Lung (tissue), 12 donors: ENCODE data around the gene RPL11. TPM values are rescaled to one million over a fixed set of nuclear protein-coding genes. Genes with fewer than 3 reads are reported as not detected.
"Not testable (repeated sequence)": the region's sequence is repeated elsewhere in the genome, so short reads cannot be mapped to it uniquely, and the experiment has no call there.

ENCODE experiments used
- ATAC-seq: fragments of 200-7000 bp; cut with Tn5 transposase; one replicate; pipeline ENCODE4 v1.9.1; 2020; ENCODE audit warnings: moderate number of reproducible peaks; ENCODE audit not compliant: insufficient read depth, low FRiP score
- DNase-seq, 3 donors: peaks; one replicate each; pipeline ENCODE4 v3.0.0-alpha.2; 2013 to 2017
- H3K27ac ChIP-seq, 2 donors: one replicate each; pipeline ENCODE4 v1.5.1; 2013; ENCODE audit warnings: mild to moderate bottlenecking in 2 of 2, moderate library complexity in 2 of 2, control low read depth in 1 of 2, inconsistent platforms in 1 of 2, low read depth in 1 of 2, low read length in 1 of 2
- H3K27me3 ChIP-seq, 3 donors: one replicate each; pipeline ENCODE4 v1.5.1; 2013; ENCODE audit warnings: low read length in 2 of 3; ENCODE audit not compliant: control insufficient read depth in 3 of 3, insufficient read depth in 3 of 3
- H3K36me3 ChIP-seq, 4 donors: one replicate each; pipeline ENCODE4 v1.5.1; 2013; ENCODE audit warnings: low read length in 4 of 4, mild to moderate bottlenecking in 1 of 4, moderate library complexity in 1 of 4; ENCODE audit not compliant: control insufficient read depth in 4 of 4, insufficient read depth in 4 of 4
- H3K4me1 ChIP-seq, 5 donors: one replicate each; pipeline ENCODE4 v1.5.1; 2013; ENCODE audit warnings: low read length in 5 of 5, mild to moderate bottlenecking in 2 of 5, moderate library complexity in 1 of 5; ENCODE audit not compliant: control insufficient read depth in 5 of 5, insufficient read depth in 5 of 5
- H3K4me3 ChIP-seq: one replicate; pipeline ENCODE4 v1.5.1; 2013; ENCODE audit warnings: mild to moderate bottlenecking, control low read depth, moderate library complexity
- H3K9ac ChIP-seq, 2 donors: one replicate each; pipeline ENCODE4 v1.5.1; 2013; ENCODE audit warnings: low read length in 2 of 2, control low read depth in 1 of 2; ENCODE audit not compliant: insufficient read depth in 1 of 2
- H3K9me3 ChIP-seq, 4 donors: one replicate each; pipeline ENCODE4 v1.5.1; 2013; ENCODE audit warnings: low read length in 3 of 4, mild to moderate bottlenecking in 1 of 4, moderate library complexity in 1 of 4; ENCODE audit not compliant: control insufficient read depth in 4 of 4, insufficient read depth in 3 of 4
- WGBS, 2 donors: extraction: QIAGEN DNeasy Blood & Tissue Kit; methylation state at CpG; one replicate each; pipeline ENCODE4 v1.1.7; 2013; 5-methylcytosine and 5-hydroxymethylcytosine counted together
- polyA plus RNA-seq, 2 donors: library from polyadenylated mRNA; stranded (reverse); fragments of 200-250 nt; gene quantifications; one replicate each; pipeline ENCODE4 v1.2.1, GENCODE V29; 2013
- total RNA-seq, 2 donors: library from RNA; depleted of rRNA in 1 of 2; stranded (reverse); fragments of >200 nt in 1 of 2; gene quantifications; one replicate each; pipeline ENCODE4 v1.2.1, GENCODE V29; 2014 to 2021
- TF ChIP-seq, protein P1 (sequence below): IDR thresholded peaks from 2 replicates; pipeline ENCODE4 v1.5.1; 2012; ENCODE audit warnings: mild to moderate bottlenecking; ENCODE audit errors: control extremely low read depth, extremely low read depth
- donor health status: control.
- donor health status: control.
- donor health status: Bipolar disorder and iron deficiency.
- donor health status: healthy.
- donor health status: DM: yes; HTN: yes; CAD: no.

The RPL11 gene
- total and polyA plus RNA-seq, 4 donors = 775 to 3,087 (median 1,442) TPM

GRCh38 chr1:23732363-23733224 is 41.0 kb downstream of the RPL11 start:
- no peak for ATAC-seq
- H3K27ac ChIP-seq = no peak overlapping the region
- H3K27me3 ChIP-seq = no peaks in the 10 kb centered on the region
- H3K4me1 ChIP-seq = peaks cover 0 to 20% (median 12%) of the 10 kb centered on the region in 5 donors
- no peaks in the 10 kb centered on the region for H3K36me3 ChIP-seq
- TF ChIP-seq, protein P1, sequence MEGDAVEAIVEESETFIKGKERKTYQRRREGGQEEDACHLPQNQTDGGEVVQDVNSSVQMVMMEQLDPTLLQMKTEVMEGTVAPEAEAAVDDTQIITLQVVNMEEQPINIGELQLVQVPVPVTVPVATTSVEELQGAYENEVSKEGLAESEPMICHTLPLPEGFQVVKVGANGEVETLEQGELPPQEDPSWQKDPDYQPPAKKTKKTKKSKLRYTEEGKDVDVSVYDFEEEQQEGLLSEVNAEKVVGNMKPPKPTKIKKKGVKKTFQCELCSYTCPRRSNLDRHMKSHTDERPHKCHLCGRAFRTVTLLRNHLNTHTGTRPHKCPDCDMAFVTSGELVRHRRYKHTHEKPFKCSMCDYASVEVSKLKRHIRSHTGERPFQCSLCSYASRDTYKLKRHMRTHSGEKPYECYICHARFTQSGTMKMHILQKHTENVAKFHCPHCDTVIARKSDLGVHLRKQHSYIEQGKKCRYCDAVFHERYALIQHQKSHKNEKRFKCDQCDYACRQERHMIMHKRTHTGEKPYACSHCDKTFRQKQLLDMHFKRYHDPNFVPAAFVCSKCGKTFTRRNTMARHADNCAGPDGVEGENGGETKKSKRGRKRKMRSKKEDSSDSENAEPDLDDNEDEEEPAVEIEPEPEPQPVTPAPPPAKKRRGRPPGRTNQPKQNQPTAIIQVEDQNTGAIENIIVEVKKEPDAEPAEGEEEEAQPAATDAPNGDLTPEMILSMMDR = no peak
- no peaks in the 10 kb centered on the region for H3K9me3 ChIP-seq
- no peak overlapping the region for H3K4me3 ChIP-seq
- no peak for DNase-seq
- WGBS, 2 donors = 91 to 95% methylated on average over 10 of the region's 10 CpGs
- H3K9ac ChIP-seq = no peak overlapping the region

GRCh38 chr1:23733281-23733680 is 41.7 kb downstream of the RPL11 start:
- H3K27me3 ChIP-seq, DNase-seq, H3K9ac ChIP-seq, H3K4me3 ChIP-seq, H3K9me3 ChIP-seq, ATAC-seq, H3K27ac ChIP-seq, H3K36me3 ChIP-seq: not testable (repeated sequence)
- H3K4me1 ChIP-seq = peaks cover 0 to 15% (median 7%) of the 10 kb centered on the region in 5 donors
- WGBS, 2 donors = 97 to 100% methylated on average over 5 of the region's 5 CpGs

DNA sequence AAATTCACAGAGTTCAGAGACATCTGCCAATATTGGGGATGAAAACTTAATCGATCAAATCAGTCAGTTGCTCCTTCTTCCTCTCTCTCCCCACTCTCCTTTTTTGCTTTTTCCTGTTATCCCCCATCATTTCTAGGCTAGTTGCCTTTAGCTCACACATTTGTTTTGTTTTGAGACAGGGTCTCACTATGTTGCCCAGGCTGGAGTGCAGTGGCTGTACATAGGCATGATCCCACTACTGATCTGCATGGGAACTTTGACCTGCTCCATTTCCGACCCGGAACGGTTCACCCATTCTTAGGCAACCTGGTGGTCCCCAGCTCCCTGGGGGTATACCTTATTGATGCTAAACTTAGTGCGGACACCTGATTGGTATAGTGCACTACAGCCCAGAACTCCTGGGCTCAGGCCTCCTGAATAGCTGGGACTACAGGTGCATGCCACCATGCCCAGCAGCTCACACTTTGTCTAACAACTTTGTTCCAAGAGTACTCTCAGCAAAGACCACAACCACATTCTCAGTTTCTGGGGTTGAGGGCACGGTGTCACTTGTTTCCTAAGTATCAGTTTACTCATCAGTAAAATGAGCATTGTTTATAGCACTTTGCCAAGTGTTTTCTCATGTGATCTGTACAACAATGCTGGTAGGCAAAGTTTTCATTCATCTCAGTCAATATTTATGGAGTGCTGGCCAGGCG is 45.0 kb downstream of the RPL11 start:
- Histone ChIP-seq H3K4me3 (no peak overlapping the region), H3K9me3 (no peaks in the 10 kb centered on the region), H3K27ac (no peak overlapping the region), H3K27me3 (no peaks in the 10 kb centered on the region), H3K9ac (no peak overlapping the region), H3K4me1 (peaks cover 0 to 9% (median 0%) of the 10 kb centered on the region in 5 donors), H3K36me3 (no peaks in the 10 kb centered on the region)
- TF ChIP-seq, protein P1 = no peak
- no peak for DNase-seq
- ATAC-seq = no peak
- 92 to 94% methylated on average over 7 of the region's 7 CpGs for WGBS, 2 donors

- ATAC-seq = no peak
- H3K4me3 ChIP-seq = no peak overlapping the region
- H3K9me3 ChIP-seq = no peaks in the 10 kb centered on the region
- no peak overlapping the region for H3K27ac ChIP-seq
- H3K36me3 ChIP-seq = peaks cover 0 to 3% (median under 1%) of the 10 kb centered on the region in 4 donors
- peaks cover 0 to 21% (median 7%) of the 10 kb centered on the region in 5 donors for H3K4me1 ChIP-seq
- TF ChIP-seq, protein P1 = no peak
- H3K27me3 ChIP-seq = no peaks in the 10 kb centered on the region
- H3K9ac ChIP-seq = no peak overlapping the region
- no peak for DNase-seq
- WGBS, 2 donors = 90 to 93% methylated on average over 5 of the region's 5 CpGs
Measured at GRCh38 chr1:23741609-23742008, 50.0 kb downstream of the RPL11 start.
